Measurements from ENCODE around the gene PRKAG2.

DNA sequence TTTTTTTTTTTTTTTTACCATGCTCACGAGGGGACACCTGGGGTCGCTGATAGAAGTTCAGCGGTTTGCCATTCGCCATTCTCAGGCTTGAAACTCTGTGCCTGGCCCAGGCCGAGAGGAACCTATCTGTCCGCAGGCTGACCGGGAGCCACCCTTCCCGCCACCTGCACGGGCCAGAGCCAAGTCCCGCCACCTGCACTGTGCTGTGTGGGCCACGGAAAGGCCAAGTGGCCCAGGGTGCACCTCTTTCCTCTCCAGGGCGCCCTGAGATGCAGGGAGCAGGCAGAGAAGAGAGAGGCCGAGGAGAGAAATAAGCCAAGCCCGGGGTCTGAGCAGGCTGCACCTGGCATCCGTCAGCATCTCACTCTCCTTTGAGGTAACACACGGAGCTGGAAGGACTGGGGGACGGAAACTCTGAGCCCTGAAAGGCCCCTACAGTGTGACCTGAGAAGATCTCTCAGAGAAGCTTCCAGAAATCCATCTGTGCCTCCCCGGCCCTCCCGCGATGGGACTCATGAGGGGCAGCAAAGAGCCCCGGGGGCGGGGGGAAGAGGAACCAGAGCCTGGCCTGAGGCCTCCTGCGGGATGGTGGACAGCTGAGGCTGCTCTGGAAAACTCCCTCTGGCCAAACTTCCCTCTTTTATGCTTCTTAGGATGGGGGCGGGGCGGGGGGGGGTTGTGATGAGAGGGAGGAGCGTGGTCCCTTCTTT is 46.6 kb downstream of the PRKAG2 start:
- TF ChIP-seq POLR2AphosphoS5 (IDR thresholded peaks at IDR 0.05; ENCODE audit: low read depth) = no peak
- TF ChIP-seq CTCF (conservative IDR thresholded peaks at IDR 0.05; ENCODE audit: low read depth in 2 of 2) = no peak
- TF ChIP-seq EZH2 (IDR thresholded peaks at IDR 0.05; ENCODE audit: low read depth, unreplicated experiment) = no peak
- TF ChIP-seq, protein P1, sequence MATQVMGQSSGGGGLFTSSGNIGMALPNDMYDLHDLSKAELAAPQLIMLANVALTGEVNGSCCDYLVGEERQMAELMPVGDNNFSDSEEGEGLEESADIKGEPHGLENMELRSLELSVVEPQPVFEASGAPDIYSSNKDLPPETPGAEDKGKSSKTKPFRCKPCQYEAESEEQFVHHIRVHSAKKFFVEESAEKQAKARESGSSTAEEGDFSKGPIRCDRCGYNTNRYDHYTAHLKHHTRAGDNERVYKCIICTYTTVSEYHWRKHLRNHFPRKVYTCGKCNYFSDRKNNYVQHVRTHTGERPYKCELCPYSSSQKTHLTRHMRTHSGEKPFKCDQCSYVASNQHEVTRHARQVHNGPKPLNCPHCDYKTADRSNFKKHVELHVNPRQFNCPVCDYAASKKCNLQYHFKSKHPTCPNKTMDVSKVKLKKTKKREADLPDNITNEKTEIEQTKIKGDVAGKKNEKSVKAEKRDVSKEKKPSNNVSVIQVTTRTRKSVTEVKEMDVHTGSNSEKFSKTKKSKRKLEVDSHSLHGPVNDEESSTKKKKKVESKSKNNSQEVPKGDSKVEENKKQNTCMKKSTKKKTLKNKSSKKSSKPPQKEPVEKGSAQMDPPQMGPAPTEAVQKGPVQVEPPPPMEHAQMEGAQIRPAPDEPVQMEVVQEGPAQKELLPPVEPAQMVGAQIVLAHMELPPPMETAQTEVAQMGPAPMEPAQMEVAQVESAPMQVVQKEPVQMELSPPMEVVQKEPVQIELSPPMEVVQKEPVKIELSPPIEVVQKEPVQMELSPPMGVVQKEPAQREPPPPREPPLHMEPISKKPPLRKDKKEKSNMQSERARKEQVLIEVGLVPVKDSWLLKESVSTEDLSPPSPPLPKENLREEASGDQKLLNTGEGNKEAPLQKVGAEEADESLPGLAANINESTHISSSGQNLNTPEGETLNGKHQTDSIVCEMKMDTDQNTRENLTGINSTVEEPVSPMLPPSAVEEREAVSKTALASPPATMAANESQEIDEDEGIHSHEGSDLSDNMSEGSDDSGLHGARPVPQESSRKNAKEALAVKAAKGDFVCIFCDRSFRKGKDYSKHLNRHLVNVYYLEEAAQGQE (IDR thresholded peaks at IDR 0.05; ENCODE audit: unreplicated experiment) = no peak
